IPS-18c (cell line): ENCODE data around the gene PATJ.
"Not testable (repeated sequence)": the region's sequence is repeated elsewhere in the genome, so short reads cannot be mapped to it uniquely, and the experiment has no call there.

Source experiments
- H3K4me3 ChIP-seq: 2 replicates; pipeline ENCODE4 v1.7.0; 2013; ENCODE audit warnings: low read depth, mild to moderate bottlenecking, low read length, moderate library complexity; ENCODE audit not compliant: insufficient read depth
- H3K9me3 ChIP-seq: one replicate; pipeline ENCODE4 v1.6.1; 2013; ENCODE audit warnings: mild to moderate bottlenecking, low read length, moderate library complexity; ENCODE audit not compliant: control insufficient read depth, insufficient read depth

The PATJ gene

DNA sequence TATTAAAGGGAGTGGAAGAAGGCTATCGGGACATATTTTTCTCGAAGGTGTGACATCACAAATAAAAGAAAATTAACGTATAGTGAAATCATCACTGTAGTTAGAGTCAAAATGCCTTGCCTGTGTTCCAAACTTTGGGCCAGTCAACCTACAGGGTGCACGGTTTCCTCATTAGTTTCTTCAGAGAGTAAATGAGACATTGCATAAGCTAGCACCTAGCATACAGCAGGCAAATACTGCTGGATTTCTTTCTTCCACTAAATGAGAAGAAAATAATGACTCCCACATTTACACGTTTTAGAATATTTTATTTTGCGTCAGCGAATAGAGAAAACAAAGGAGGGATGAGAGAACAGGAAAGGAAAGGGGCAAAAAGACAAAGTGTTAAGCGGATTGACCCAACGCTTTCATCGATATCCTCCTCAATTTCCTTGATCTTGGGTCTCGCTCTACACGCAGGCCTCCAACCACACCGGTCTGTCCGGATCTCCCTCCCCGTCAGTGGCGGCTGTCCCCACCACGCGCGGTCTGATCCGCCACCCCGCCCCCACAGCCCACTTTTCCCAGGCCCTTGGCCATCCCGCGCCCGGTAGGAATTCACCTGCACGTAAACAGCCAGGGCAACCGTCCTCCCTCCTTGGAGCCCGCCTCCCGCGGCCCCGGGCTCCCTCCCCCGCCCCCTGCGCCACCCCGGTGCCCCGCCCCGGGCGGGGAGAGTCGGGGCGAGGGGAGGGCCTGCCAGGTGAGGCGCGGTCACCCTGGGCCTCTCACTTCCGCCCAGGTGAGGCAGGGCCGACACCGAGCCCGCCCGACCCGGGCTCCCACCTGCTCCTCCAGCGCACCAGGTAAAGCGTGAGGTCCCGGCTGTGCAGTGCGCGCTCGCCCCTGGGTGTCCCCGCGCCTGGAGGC, at the start of gene PATJ:
PATJ (plus strand) TSS at position 770 of the 909 bp plus-strand sequence. CDS start 20,413 bp downstream, outside the sequence.
- Histone ChIP-seq H3K9me3 (no peaks in the 10 kb centered on the region), H3K4me3 (peak within 1 kb of the TSS; percentile 88)

DNA sequence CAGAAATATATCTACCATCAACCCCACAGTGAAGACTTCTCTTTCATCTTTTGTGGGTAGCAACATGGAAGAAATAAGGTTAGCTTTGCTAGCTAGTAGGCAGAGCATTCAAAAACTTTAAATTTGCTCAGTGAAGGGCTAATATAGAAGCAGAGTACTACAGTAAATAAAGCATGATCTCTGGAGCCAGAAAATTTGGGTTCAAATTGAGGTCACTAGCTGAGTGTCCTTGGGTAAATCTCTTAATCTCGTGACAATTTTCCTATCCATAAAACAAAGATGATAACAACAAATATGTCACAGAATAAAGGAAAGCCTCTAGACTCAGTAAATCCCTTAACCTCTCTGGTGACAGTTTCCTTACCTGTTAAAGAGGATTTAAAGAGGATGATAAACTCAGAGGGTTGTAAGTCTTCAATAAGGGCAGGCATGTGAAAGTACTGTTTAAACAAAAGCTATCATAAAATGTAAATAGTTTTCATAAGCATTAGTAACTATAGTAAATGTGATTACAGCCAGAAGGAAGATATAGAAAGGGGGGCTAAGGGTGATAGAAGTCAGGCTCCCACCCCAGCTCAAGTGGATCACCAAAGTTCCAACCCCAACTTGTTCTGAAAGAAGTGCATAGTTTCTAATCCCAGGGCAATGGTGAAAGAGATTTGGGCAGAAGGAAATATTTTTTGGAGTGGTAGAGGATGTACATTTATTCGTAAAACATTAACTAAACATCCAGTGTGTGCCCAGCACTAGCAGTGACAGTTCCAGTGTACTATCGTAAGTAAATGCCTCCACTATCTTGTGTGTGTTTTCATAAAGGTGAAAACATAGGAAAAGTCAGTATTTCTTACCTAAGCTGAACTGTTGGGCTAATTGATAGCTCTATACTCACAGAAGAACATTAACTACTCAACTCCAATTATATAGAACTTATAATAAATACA, 42.1 kb upstream of the PATJ start:
- H3K9me3 ChIP-seq = peaks cover 2% of the 10 kb centered on the region
- H3K4me3 ChIP-seq = no peak overlapping the region

GRCh38 chr1:61708953-61709907, 33.0 kb upstream of the PATJ start:
- Histone ChIP-seq H3K4me3 (no peak overlapping the region), H3K9me3 (no peaks in the 10 kb centered on the region)

DNA sequence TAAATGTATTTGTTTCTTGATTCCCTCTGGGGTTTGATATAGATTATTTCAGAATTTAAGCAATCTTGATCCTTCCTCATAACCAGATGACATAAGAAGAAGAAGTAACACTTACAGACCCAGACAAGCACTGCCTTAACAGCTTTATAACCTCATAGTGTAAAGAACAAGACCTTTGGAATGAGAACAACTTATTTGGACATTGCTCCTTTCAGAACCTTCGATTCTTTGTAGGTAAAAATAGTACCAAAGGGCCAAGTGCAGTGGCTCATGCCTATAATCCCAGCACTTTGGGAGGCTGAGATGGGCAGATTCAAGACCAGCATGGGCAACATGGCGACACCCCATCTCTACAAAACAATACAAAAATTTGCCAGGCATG, 32.4 kb upstream of the PATJ start:
- H3K9me3 ChIP-seq = no peaks in the 10 kb centered on the region
- H3K4me3 ChIP-seq = no peak overlapping the region

GRCh38 chr1:61711257-61711656, 31.0 kb upstream of the PATJ start:
- H3K4me3 ChIP-seq, H3K9me3 ChIP-seq: not testable (repeated sequence)

GRCh38 chr1:61711969-61712368, 30.3 kb upstream of the PATJ start:
- no peaks in the 10 kb centered on the region for H3K9me3 ChIP-seq
- H3K4me3 ChIP-seq = no peak overlapping the region

DNA sequence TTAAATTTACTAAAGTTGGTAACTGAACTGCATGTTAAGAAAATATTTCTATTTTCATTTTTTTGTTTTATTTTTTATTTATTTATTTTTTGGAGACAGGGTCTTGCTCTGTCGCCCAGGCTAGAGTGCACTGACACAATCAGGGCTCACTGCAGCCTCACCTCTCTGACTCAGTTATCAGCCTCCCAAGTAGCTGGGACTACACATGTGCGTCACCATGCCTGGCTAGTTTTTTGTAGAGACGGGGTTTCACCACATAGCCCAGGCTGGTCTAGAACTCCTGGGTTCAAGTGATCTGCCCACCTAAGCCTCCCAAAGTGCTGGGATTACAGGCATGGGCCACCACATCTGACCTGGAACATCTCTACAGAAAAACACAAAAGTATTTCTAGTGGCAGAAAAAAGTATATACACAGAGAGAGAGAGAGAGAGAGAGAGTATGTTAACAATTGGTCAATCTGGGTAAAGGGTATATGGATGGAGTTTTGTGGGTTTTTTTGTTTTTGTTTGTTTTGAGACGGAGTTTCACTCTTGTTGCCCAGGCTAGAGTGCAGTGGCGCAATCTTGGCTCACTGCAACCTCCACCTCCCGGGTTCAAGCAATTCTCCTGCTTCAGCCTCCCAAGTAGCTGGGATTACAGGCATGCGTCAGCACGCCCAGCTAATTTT, 23.1 kb upstream of the PATJ start:
- not testable (repeated sequence) for H3K4me3 ChIP-seq, H3K9me3 ChIP-seq

GRCh38 chr1:61724506-61724812, 17.8 kb upstream of the PATJ start:
- Histone ChIP-seq H3K4me3 (peak overlapping the region; percentile 90), H3K9me3 (no peaks in the 10 kb centered on the region)

GRCh38 chr1:61724813-61725694, 17.2 kb upstream of the PATJ start, which contains the start of gene TM2D1:
Gene TM2D1, minus strand, starts transcription at chr1:61725141. Its CDS starts 21 bp downstream, at chr1:61725120.
- H3K9me3 ChIP-seq = no peaks in the 10 kb centered on the region
- H3K4me3 ChIP-seq = peak within 1 kb of the TSS; percentile 90

DNA sequence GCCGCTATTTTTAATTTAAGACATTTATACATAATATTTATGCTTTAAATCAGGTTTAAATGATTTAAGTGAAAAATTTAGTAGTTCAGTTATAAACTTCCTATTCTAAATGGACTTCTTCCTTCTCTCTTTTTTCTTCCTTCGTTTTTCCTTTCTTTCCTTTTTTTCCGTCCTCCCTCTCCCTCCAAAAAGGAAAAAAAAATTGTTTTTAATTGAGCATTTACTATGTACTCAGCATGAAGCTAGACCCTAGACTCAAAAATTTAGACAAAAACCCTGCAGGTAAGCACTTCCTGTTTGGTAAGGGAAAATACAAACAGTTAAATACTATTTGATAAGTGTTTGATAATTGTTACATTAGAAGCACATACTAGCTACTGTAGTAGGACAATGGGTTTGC, 14.7 kb upstream of the PATJ start:
- H3K4me3 ChIP-seq = no peak overlapping the region
- no peaks in the 10 kb centered on the region for H3K9me3 ChIP-seq

DNA sequence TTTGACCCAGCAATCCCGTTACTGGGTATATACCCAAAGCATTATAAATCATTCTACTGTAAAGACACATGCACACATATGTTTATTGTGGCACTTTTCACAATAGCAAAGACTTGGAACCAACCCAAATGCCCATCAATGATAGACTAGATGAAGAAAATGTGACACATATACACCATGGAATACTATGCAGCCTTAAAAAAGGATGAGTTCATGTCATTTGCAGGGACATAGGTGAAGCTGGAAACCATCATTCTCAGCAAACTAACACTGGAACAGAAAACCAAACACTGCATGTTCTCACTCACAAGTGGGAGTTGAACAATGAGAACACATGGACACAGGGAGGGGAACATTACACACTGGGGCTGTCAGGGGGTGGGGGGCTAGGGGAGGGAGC, 11.6 kb upstream of the PATJ start:
- not testable (repeated sequence) for H3K4me3 ChIP-seq, H3K9me3 ChIP-seq

DNA sequence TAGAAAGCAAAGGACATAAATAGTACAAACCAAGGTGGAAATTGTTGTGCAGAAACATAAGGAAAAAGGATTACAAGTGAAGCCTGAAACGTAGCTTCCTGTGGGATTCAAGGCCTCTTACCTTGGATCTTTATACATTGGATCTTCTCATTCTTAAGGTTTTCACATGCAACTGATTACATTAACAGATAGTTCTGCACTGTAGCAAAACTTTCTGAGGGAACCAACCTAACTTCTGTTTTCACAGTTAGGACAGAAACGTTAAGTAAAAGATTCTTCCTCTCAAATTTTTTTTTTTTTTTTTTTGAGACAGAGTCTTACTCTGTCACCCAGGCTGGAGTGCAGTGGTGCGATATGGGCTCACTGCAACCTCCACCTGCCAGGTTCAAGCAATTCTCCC, 9.6 kb upstream of the PATJ start:
- Histone ChIP-seq H3K9me3 (no peaks in the 10 kb centered on the region), H3K4me3 (no peak overlapping the region)

GRCh38 chr1:61740751-61741700, 1.3 kb upstream of the PATJ start:
- no peak overlapping the region; the same call in 1 of the 2 replicates for H3K4me3 ChIP-seq
- no peaks in the 10 kb centered on the region for H3K9me3 ChIP-seq

DNA sequence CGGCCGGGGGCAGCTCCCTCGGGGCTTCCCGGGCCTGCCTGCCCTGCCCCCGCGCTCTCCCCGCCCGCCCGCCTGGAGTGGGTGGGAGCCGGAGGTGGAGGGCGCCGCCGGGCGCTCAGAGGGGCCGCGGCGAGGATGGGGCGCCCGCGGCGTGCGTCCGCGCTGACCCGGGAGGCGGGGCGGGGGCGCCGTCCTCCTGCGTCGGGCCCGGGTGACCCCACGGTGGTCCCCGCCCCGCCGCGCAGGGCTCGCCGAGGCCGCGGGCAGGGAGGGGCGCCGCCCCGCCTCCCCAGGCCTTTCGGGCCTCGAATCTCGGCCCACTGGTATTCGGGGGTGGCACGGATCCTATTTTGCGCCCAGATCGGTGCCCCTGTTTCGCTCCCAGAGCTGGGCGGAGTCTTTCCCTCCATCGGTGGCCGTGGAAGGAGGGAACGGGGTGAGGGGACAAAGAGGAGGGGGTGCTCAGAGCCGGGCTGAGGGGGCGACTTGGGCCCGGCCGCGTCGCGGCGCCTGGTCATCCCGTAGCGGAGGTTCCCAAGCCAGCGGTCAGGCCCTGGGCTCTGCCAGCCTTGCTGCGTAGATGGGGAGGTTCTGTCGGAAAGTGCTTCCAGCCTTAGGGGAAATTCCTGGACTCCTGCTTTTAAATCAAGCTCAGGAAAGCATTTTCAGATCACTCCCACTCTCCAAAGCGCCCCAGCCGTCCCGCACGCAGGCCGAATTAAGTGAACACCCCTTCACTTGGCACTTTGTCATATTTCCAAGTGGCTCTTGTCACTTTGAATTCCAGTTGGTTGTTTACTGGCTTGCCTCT, 545 bp downstream of the PATJ start:
- Histone ChIP-seq H3K4me3 (peak overlapping the region; percentile 88), H3K9me3 (no peaks in the 10 kb centered on the region)
